OCI-LY3 (cell line): ENCODE data around the gene TUBA3E.
"Not testable (repeated sequence)": the region's sequence is repeated elsewhere in the genome, so short reads cannot be mapped to it uniquely, and the experiment has no call there.

Experiments
- H2AFZ ChIP-seq: fragments of 200-600, 300-600 bp; shearing (Covaris generic); 2 replicates; pipeline ENCODE4 v1.6.0; 2014; ENCODE audit warnings: antibody characterized with exemption, low read depth, low read length
- H3K27ac ChIP-seq: fragments of 200-600, 300-600 bp; sonication (generic); 2 replicates; pipeline ENCODE4 v1.5.1; 2014; ENCODE audit warnings: mild to moderate bottlenecking, low read length, moderate library complexity, mixed read lengths
- H3K27me3 ChIP-seq: fragments of 200-600, 300-600 bp; sonication (generic); 2 replicates; pipeline ENCODE4 v1.6.1; 2014; ENCODE audit warnings: low read depth, low read length, mixed read lengths
- H3K36me3 ChIP-seq: fragments of 200-600, 300-600 bp; sonication (generic); replicated peaks from 2 replicates; pipeline ENCODE3; 2014; ENCODE audit warnings: low read depth, low read length, mixed read lengths
- H3K4me1 ChIP-seq: fragments of 300-600, 200-600 bp; sonication (generic); 2 replicates; pipeline ENCODE4 v1.6.1; 2014; ENCODE audit warnings: low read length, mixed read lengths
- H3K4me2 ChIP-seq: fragments of 200-600, 300-600 bp; sonication (generic); 2 replicates; pipeline ENCODE4 v1.6.1; 2014; ENCODE audit warnings: low read length, mixed read lengths
- H3K4me3 ChIP-seq: fragments of 300-600, 200-600 bp; sonication (generic); 2 replicates; pipeline ENCODE4 v1.5.1; 2014; ENCODE audit warnings: antibody characterized with exemption, mild to moderate bottlenecking, low read length, moderate library complexity
- H3K79me2 ChIP-seq: fragments of 300-600, 200-600 bp; shearing (Covaris generic); 2 replicates; pipeline ENCODE4 v1.6.1; 2014; ENCODE audit warnings: mild to moderate bottlenecking, low read length, mixed read lengths
- H3K9ac ChIP-seq: fragments of 300-600, 200-600 bp; shearing (Covaris generic); 2 replicates; pipeline ENCODE4 v1.6.0; 2014; ENCODE audit warnings: mild to moderate bottlenecking, low read length, moderate library complexity
- H3K9me3 ChIP-seq: fragments of 200-600, 300-600 bp; shearing (Covaris generic); 2 replicates; pipeline ENCODE4 v1.6.1; 2014; ENCODE audit warnings: low read length, mixed read lengths; ENCODE audit not compliant: insufficient read depth
- H4K20me1 ChIP-seq: fragments of 200-600, 300-600 bp; sonication (generic); 2 replicates; pipeline ENCODE4 v1.6.1; 2016; ENCODE audit warnings: low read length, mixed read lengths; ENCODE audit not compliant: insufficient read depth
- CTCF ChIP-seq: fragments of 200-600, 300-600 bp; sonication (generic); IDR thresholded peaks from 2 replicates; pipeline ENCODE4 v1.5.1; 2014; ENCODE audit warnings: antibody characterized with exemption, low read length, low read depth
- EZH2phosphoT487 ChIP-seq: fragments of 200-600 bp; shearing (Covaris generic); IDR thresholded peaks from 2 replicates; pipeline ENCODE4 v1.6.1; 2018; ENCODE audit warnings: antibody characterized with exemption, mixed run types, low read depth

The TUBA3E gene

GRCh38 chr2:130241041-130241707 lies 42.9 kb upstream of the TUBA3E start:
- H3K4me1 ChIP-seq = no peaks in the 10 kb centered on the region
- no peak overlapping the region for H3K4me2 ChIP-seq
- no peaks in the 10 kb centered on the region for H3K9me3 ChIP-seq
- no peak overlapping the region for H3K27ac ChIP-seq
- H3K9ac ChIP-seq = no peak overlapping the region
- no peaks in the 10 kb centered on the region for H4K20me1 ChIP-seq
- no peak overlapping the region for H3K4me3 ChIP-seq
- no peaks in the 10 kb centered on the region for H3K27me3 ChIP-seq
- no peaks in the 10 kb centered on the region for H3K79me2 ChIP-seq
- TF ChIP-seq EZH2phosphoT487 = no peak
- no peak for TF ChIP-seq CTCF
- H2AFZ ChIP-seq = no peak overlapping the region
- H3K36me3 ChIP-seq = no peaks in the 10 kb centered on the region

- H3K36me3 ChIP-seq, H3K79me2 ChIP-seq, H3K9me3 ChIP-seq, H3K27ac ChIP-seq, H2AFZ ChIP-seq, H3K4me1 ChIP-seq, H3K4me2 ChIP-seq, H3K4me3 ChIP-seq, H3K9ac ChIP-seq, H3K27me3 ChIP-seq, H4K20me1 ChIP-seq: not testable (repeated sequence)
These were observed 41.3 kb upstream of the TUBA3E start for GRCh38 chr2:130239581-130239980.

GRCh38 chr2:130233066-130233465 lies 34.8 kb upstream of the TUBA3E start:
- H2AFZ ChIP-seq, H3K4me2 ChIP-seq, H3K9ac ChIP-seq, H4K20me1 ChIP-seq, H3K79me2 ChIP-seq, H3K27ac ChIP-seq, H3K36me3 ChIP-seq, H3K27me3 ChIP-seq, H3K4me3 ChIP-seq, H3K9me3 ChIP-seq, H3K4me1 ChIP-seq: not testable (repeated sequence)

GRCh38 chr2:130231656-130232055 lies 33.4 kb upstream of the TUBA3E start:
- no peak overlapping the region for H3K4me3 ChIP-seq
- H3K4me2 ChIP-seq = no peak overlapping the region
- no peak overlapping the region for H3K9ac ChIP-seq
- no peaks in the 10 kb centered on the region for H3K36me3 ChIP-seq
- H4K20me1 ChIP-seq = no peaks in the 10 kb centered on the region
- no peak overlapping the region for H2AFZ ChIP-seq
- no peak overlapping the region for H3K27ac ChIP-seq
- no peaks in the 10 kb centered on the region for H3K4me1 ChIP-seq
- no peaks in the 10 kb centered on the region for H3K27me3 ChIP-seq
- TF ChIP-seq CTCF (no peak), EZH2phosphoT487 (no peak)
- H3K9me3 ChIP-seq = no peaks in the 10 kb centered on the region
- H3K79me2 ChIP-seq = no peaks in the 10 kb centered on the region

GRCh38 chr2:130230907-130231306 lies 32.7 kb upstream of the TUBA3E start:
- H3K9ac ChIP-seq, H3K27ac ChIP-seq, H3K4me1 ChIP-seq, H3K36me3 ChIP-seq, H3K4me2 ChIP-seq, H3K9me3 ChIP-seq, H4K20me1 ChIP-seq, H3K79me2 ChIP-seq, H3K4me3 ChIP-seq, H2AFZ ChIP-seq, H3K27me3 ChIP-seq: not testable (repeated sequence)

GRCh38 chr2:130230376-130230775 lies 32.1 kb upstream of the TUBA3E start:
- H3K4me2 ChIP-seq, H3K27me3 ChIP-seq, H3K36me3 ChIP-seq, H3K27ac ChIP-seq, H3K9ac ChIP-seq, H4K20me1 ChIP-seq, H3K4me3 ChIP-seq, H3K4me1 ChIP-seq, H3K9me3 ChIP-seq, H2AFZ ChIP-seq, H3K79me2 ChIP-seq: not testable (repeated sequence)

- not testable (repeated sequence) for H2AFZ ChIP-seq
These were observed 30.9 kb upstream of the TUBA3E start for GRCh38 chr2:130229161-130229510.

GRCh38 chr2:130228467-130229160 lies 30.4 kb upstream of the TUBA3E start:
- not testable (repeated sequence) for H3K4me2 ChIP-seq, H3K4me1 ChIP-seq, H3K27ac ChIP-seq, H3K9ac ChIP-seq, H3K27me3 ChIP-seq, H3K36me3 ChIP-seq, H2AFZ ChIP-seq, H4K20me1 ChIP-seq, H3K79me2 ChIP-seq, H3K4me3 ChIP-seq, H3K9me3 ChIP-seq

More at GRCh38 chr2:130229161-130229510, 30.9 kb upstream of the TUBA3E start:
- not testable (repeated sequence) for H3K27ac ChIP-seq, H3K4me3 ChIP-seq, H3K9me3 ChIP-seq, H3K36me3 ChIP-seq, H3K4me1 ChIP-seq, H4K20me1 ChIP-seq, H3K27me3 ChIP-seq, H3K79me2 ChIP-seq, H3K4me2 ChIP-seq, H3K9ac ChIP-seq
